NCI-H748 treated with DMSO at 0.1 percent for 48 hours (cell line): ENCODE results near the gene DAPL1.

Experiments
- DNase-seq: peaks from one replicate; lab custom pipeline; 2025; lab: John Stamatoyannopoulos, UW

Gene DAPL1

DNA sequence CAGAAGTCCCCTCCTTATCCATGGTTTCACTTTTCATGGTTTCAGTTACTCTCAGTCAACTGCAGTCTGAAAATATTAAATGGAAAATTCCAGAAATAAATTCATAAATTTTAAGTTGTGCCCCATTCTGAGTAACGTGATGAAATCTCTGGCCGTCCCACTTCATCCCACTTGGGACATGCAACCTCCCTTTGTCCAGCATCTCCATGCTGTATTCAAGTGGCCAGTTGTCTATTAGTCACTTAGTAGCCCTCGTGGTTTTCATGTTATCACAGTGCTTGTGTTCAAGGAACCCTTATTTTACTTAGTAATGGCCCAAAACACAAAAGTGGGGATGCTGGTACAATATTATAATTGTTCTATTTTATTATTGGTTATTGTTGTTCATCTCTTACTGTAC, 18.0 kb upstream of the DAPL1 start:
- DNase-seq, result no peak

DNA sequence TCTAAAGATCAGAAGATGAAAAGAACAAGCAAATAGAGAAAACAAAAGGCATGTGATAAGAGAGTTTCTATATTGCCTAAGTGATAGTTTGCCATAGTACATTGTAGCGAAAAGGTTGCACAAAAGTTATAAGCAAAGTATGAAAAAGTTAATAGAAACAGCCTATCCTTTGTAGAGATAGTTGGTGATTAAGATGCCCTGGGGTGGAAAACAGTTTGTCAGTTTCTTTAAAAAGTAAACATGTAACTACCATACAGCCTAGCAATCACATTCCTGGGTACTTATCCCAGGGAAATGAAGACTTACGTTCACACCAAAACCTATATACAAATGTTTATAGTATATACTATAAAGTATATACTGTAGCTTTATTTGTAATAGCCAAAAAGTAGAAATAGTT, 16.9 kb upstream of the DAPL1 start:
- no peak for DNase-seq

DNA sequence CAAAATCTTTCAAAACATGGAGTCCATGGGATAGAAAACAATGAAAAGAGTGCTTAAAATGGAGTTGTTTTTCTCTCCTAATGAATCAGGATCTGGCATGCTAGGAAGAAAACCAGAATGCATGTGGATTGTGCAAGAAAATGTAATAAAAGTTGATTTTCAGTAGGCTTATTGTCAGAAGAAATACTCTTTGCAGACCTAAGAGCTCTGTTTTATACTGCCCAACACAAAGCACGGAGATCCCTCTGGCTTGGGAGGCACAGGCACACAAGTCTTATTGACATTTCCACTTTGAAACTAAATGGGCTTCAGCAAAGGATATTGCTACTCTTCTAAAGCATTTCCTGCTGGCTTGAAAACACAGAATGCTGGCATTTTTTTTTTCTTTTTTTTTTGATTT, 15.5 kb upstream of the DAPL1 start:
- DNase-seq, result no peak

DNA sequence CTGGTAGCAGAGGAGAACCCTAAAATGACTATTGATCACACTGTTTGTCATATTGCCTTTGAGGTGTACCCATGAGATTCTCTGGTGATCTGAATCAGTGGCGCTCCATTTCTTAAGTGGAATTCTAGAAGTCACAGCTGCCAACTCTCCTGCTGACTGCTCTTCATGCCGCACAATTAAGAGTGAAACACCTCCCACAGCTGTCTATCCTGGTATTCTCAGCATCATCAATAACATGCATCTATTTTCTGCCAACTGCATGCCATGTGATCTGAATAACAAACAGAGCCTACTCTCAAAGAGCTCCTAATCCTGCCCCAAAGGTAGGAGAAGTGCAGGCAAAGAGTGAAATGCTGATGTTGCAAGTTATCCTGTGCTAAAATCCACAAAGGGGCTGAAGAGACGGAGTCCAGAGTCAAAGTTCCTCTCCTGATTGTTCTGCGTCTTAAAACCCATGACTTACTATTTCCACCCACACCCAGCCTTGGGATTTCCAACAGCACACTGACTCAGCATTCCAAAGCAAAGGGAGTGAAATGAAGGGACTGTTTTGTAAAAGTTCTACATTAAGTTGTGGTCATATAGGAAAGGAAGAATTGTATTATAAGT, 13.7 kb upstream of the DAPL1 start:
- DNase-seq, result no peak

DNA sequence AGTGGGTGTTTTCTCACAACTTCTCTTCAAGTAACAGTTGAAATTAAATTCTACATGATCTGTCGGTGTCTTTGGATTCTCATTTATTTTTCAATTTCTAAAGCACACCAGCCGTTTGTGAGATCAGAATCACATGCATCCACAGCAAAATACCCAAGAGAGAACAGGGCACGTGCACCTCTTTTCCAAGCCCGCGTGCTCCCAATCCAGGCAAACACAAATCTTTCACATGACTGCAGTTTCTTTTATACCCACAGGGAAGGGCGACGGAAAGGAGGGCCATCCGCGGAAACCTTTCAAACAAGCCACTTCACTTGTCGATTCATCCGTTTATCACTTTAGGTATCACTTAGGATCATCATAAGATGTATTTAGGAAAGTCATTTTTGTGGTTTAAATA, 13.0 kb upstream of the DAPL1 start:
- DNase-seq, result no peak

DNA sequence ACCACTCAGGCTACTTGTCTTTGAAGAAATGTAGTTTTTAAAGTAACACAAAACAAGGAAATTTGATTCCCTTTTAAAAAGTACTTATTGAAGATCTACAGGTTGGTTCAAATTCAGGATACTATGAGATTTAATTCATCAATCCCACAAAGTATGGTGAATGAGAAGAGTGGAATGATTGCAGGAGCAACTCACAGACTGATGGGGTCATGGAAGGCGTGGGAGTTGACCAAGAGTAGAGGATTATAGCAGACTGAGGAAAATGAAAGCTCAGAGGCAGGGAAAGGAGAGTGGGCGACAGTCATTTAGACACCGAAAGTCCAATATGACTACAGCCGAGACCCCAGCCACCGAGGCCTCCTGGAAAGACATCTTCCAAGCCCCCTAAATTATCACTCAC, 12.5 kb upstream of the DAPL1 start:
- DNase-seq, result no peak

DNA sequence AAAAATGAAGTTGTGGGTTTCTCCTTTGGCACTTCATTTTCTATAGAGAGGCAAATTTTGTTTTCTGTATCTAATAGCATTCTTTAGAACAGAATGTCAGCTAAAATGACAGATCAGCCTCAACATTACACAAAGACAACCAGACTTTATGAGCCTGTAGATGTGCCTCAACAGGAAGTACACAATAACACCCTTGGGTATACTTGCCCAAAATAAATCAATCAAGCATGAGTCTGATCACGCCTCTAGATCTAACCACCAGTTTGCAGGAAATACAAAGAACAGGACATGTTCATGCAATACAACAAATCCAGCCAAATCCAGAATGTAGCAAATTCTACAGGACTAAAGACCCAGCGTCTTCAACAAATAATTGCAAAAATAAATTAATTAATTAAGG, 11.2 kb upstream of the DAPL1 start:
- no peak for DNase-seq

DNA sequence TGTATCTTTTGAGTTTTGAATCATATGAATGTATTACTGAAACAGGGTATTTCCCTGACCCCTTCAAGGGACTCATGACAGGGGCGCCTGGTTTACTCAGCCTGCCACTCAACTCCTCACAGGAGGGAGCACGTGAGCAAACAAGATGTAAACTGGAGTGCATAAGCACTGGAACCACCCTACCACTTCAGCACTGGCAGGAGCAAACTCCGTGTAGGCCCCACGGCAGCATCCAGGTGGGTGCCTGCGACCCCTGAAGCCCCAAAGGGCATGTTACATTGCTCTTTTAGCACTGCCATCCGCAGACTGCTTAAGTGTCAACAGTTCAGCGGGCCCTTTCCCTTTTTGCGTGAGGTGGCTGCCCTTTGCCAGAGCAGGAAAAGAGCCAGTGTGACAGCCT, 8.2 kb upstream of the DAPL1 start:
- no peak for DNase-seq

DNA sequence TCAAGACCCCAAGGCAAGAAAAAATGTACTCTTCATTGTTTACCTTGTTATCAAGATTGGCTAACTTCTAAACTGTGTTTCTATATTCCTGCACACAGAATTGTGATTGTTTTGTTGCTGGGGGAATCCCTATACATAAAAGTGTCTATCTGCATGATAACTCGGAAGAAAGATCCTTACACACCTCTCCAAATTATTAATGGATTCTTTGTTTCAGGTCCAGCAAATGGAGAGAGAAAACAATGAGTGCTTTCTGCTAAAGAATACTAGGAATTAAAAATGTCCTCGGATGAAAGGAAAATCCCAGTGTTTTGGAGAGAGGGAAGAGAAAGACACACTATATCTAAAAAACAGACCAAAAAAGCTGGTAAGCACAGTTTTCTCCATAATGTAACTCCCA, 6.2 kb upstream of the DAPL1 start:
- no peak for DNase-seq

DNA sequence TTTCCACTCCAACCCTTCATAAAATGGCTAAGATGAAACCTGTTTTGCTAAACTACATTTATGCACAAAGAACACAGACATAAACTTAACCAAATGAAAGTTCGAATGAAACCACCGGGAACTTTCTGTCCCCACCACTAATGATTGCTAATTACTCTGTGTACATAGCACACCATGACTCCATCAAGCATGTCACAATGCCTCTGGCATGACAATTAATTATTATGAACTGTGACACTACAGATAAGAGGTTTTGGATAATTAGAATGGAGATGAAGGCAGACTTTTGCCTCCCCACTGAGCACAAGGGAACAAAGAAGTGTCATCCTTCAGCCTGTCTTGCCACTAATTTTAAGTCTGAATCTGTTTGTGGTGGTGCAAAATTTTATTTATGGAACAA, 1.5 kb downstream of the DAPL1 start:
- peak; percentile 63 for DNase-seq

DNA sequence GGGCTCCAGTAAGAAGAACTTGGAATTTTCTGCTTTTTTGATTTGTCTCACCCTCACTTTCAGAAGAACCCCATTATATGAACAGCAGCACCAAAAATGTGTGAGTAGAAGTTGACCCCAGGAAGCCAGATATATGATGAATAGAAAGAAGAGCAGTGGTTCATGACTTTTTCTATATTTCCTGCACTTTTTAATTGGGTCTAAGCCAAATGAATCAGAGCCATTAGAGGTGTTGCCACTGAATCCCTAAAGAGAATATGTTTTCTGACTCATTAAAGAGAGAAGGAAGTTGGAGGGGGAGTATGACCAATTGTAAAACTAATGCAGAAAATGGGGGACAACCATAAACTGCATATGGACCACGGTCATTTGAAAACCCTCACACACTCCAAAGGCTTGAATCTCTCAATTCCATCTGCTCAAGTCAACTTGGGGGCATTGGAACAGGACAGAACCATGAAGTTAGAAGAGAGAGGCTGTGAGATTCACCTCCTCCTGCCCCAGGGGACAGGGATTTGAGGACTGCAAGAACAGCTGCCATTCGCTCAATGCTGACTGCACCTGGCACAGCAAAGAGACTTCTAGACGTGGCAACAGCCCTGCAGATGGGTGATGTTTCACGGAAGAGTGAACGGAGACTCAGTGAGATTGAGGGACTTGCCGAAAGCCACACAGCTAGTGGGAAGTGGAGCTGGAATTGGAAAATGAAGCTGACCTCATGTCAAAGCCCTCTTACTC, 3.0 kb downstream of the DAPL1 start:
- DNase-seq, result no peak

DNA sequence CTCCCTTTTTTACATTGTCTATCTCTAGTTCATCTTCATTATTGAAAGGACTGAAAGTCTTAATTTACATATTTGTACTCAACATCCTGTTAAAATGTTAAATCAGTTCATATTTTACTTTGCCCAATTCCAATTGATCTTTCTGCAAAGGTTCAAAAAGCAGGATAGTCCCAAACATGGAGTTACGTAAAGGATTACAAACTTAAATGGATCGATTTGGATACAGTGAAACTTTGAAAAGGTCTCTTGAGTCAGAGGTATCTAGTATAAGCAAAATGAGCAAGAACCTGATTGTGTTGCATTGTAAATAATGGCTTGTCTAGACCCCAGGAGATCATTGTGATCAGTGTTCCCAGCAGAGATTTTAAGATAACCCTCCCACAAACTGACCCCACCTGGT, 4.1 kb downstream of the DAPL1 start:
- no peak for DNase-seq

DNA sequence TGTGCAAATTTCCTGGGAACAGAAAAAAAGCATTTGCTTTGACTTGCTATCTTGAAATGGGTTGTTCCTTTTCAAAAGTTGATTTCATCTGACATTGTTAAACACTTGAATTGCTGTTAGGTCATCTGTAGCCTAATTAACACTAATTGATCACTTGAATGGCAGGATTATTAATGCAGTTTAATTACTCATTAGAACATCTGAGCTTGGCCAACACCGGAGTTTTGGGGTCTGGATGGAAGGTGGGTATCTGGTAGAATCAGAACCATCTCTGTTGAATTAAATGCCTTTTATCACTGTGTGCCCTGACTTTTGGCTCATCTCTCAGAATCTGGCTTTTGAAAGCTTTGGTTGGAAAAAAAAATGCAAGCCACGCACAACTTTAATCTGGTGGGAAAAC, 8.4 kb downstream of the DAPL1 start:
- DNase-seq, result no peak

DNA sequence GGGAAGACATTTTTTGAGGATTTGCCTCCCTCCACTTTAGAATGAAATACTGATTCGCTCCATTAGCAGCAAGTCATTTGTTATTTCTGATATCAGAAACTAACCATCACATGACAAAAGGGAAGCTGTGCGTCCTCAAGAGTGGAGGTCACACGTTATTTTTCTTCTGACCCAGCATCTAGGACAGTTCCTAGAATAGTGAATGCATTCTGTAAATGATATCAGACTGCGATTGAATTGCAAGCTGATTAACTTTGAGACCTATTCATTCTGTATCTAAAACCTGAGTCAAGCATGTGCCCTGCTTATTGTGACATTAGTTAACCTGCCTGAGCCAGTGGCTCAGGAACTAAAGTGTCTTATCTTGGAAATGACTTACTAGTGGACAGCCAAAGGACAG, 10.1 kb downstream of the DAPL1 start:
- no peak for DNase-seq

DNA sequence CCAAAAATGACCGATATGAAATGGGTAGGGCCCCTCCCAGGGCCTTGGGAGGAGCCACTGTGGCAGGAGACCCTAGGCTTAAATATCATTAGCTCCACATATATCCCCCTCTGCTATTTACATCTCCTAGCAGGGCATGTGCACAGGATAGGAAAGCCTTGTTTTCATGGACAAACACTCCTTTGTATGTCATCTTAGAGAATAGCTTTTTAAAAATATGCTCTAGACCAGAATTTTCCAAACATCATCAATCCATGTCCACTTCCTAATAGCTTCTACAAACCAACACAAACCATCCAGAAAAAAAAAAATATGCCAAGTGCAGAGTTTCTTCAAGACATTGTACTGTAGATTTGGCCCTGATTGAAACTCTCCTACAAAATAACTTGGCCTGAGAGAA, 10.8 kb downstream of the DAPL1 start:
- no peak for DNase-seq

DNA sequence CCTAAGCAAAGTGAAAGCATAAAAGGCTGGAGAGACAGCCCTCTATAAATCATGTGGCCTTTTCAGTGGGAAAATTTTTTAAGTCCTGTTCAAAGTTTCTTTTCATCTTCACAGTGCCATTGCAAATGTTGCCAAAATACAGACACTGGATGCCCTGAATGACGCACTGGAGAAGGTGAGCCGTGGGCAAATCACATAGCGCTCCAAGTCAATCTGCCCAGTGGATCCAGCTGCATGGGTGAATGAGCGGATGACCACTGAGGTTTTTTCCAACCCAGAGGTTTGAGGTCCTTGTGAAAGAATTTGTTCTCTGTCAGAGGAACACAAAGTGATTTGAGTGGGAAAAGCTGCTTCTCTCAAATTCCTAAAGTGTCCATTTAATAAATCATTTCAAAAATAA, 11.8 kb downstream of the DAPL1 start:
- no peak for DNase-seq

DNA sequence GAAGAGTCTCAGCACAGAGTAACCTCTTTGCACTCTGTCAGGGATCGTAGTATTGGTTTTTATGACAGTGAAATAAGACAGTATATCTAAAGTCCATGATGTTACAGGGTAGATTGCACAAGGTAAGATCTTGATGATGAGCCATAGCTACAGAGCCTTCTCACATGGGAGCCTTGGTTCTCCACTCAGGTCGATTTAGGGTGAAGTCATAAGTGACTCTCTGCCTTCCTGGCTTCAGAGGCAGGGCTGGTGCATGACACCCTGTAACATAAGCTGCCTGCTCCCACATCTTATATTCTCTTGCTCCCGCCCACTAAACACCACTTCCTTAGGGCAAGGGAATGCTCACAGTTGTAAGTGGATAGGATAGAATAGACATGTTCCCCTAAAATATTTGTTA, 13.3 kb downstream of the DAPL1 start:
- no peak for DNase-seq

DNA sequence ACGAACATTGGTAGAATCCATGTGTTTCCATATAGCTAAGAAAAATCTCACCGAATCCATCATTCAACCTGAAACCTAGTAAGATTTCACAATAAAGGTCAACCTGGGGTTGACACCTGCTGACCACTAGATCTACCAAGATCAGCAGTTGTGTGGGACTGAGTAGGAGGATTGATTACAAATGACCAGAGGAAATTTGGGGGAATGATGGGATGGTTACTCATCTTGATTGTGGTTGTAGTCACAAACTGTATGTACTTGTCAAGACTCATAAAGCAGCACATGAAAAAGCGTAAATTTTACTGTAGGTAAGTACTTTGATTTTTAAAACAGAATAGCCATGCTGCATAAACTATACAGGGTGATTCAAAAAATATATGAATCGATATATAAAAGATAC, 14.7 kb downstream of the DAPL1 start:
- DNase-seq, result no peak

DNA sequence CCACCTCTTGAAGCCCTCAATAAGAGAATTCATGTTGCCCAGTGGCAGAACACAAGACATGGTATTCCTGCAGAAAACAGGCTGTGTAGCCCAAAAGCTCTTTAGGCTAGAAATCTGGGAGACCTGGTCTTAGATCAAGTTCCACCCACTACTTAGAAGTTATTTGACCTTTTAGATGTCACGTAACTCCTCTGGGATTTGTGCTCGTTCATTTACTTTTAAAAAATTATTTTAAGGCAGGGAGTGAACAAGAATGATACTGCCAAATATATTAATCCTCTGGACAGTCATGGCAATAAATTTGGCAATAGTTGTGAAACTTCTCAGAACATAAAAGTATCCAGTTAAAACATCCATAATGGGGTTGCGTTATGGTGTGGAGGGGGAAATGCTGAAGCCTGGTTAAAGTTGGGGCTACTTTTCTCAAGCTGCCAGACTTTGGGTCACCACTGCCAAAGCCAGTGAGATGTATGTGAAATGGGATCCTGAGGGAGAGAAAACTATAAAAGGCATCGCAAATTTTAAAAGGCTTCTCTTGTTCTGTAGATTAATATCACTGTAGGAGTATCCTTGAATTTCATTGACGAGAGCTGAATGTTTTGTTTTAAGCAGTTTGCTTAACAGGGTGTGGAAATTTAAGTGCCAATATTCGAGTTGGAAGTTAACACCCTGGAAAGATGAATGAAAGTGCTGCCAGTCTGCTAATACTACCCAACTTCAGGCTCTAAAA, 15.8 kb downstream of the DAPL1 start:
- DNase-seq, result no peak

DNA sequence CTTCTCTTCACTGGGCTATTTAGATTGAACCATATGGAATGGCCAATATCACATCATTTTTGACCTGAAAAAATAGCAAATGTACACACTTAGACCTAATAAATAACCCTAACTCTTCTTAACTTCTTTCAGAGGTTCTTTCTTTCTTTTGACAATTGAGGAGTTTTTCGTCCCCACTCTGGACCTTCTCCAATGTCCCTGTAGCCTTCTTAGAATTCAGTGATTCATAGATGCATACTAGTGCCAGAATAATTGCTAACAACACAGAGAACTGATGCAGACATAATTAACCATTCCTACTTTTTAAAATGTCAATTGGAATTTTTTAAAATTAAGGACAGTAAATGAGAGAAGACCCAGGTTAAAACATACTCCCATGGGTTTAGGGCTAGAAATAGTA, 20.0 kb downstream of the DAPL1 start:
- no peak for DNase-seq

DNA sequence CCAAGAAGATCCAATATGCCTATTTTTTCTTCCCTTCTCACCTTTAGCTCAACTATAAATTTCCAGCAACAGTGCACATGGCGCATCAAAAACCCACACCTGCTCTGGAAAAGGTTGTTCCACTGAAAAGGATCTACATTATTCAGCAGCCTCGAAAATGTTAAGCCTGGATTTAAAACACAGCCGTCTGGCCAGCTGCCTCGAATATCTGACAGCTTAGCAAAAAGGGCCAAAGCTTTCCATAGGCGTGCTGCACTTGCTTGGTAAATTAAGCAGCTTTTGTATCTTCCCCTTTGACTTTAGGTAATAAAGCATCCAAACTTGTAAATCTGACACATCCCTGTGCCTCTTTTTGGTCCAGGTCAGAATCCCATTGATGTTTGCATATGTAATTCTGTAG, 20.5 kb downstream of the DAPL1 start:
- no peak for DNase-seq

DNA sequence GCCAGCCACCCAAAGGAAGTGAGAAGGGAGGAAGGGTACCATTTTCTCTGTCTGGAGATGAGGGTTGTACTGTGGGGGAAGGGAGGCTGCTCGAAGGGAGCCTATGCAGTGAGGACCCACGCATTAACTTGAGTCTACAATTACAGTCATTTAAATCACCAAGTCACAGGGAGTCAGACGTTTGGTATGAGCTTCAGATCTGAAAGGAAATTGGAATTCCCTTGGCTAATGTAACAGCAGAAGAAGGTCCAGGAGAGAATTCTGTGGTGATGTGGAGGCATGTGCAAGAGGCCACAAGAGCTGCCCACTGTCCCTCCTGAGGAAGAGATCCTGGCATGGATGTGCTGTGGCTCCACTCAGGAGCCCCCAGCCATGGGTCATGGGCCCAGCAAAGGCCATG, 22.5 kb downstream of the DAPL1 start:
- no peak for DNase-seq

DNA sequence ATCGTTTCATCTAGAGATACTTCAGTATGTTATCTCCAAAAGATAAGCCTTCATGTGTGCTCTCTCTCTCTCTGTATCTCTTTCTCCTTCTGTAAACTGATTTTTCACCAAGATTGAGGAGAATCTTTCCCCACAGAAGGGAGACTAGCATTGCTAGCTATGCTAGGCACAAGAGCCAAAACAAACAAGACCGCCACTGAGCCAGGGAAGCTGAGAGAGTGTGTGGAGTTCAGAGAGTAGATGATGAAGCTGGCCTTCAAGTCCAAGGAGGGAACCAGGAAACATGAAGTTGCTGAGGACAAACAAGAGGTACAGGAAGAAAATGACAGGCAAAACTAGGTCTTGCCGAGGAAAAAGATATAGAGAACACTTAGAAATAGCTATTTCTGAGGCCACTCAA, 23.4 kb downstream of the DAPL1 start:
- DNase-seq, result no peak

DNA sequence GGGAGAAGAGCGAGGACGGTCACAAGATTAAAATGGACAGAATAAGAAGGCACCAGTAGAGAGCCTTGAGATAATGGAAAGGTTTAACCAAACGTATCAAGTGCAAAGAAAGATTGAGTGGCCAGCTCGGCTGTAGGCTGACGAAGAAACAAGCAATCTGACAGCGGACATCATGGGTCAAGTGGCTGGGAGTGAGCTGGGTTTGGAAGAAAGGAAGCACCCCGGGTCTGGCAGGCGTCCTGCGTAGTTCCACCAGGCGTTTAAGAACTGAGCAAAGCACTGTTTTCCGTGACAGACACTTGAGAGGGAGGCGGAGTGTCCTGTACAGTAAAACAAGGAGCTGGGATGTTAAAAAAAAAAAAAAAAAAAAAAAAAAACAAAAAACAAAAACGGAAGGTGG, 27.1 kb downstream of the DAPL1 start:
- no peak for DNase-seq
